Liver (tissue), 3 donors: ENCODE measurements around the gene LGR4.

ENCODE experiments used
- GABPA ChIP-seq, 2 donors: IDR thresholded peaks in 1 of 2; conservative IDR thresholded peaks in 1 of 2; 2 replicates each; pipeline ENCODE4 v1.6.1; 2016; ENCODE audit warnings: antibody characterized with exemption in 2 of 2, mild to moderate bottlenecking in 1 of 2, moderate library complexity in 1 of 2
- SP1 ChIP-seq: IDR thresholded peaks from 2 replicates; pipeline ENCODE4 v1.6.1; 2018; ENCODE audit warnings: antibody characterized with exemption, mild to moderate bottlenecking
- TF ChIP-seq, protein P1 (sequence below): fragments of 150-350 bp; IDR thresholded peaks from 2 replicates; pipeline ENCODE4 v1.5.1; 2017; ENCODE audit warnings: improper control_type of control experiment, low read depth, low read length; ENCODE audit not compliant: missing input control
- TF ChIP-seq, protein P2 (sequence below): IDR thresholded peaks from 2 replicates; pipeline ENCODE4 v1.6.1; 2016; ENCODE audit warnings: antibody characterized with exemption, mild to moderate bottlenecking
- donor health status: healthy.
- donor health status: healthy.

DNA sequence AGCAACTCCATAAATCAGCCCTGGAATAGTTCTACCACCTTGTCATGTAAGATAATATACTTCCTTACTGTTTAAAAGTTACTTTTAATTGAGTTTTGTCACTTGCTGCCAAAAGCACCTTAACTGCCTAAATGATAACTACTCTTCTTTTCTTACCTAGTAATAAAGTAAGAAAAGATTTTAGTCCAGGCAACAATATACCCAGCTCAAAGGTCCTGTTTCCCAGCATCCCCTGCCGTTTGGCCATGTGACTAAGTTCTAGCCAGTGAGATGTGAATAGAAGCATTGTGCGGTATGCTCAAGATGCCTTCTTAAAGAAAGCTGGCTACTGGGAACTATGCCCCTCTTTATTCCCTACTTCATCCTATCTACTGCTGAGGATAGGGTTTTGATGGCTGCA lies 70.1 kb downstream of the LGR4 start:
- TF ChIP-seq GABPA (IDR thresholded peaks at IDR 0.05 in 1 of 2, conservative IDR thresholded peaks at IDR 0.05 in 1 of 2) (no peak), SP1 (no peak)
- TF ChIP-seq, protein P1, sequence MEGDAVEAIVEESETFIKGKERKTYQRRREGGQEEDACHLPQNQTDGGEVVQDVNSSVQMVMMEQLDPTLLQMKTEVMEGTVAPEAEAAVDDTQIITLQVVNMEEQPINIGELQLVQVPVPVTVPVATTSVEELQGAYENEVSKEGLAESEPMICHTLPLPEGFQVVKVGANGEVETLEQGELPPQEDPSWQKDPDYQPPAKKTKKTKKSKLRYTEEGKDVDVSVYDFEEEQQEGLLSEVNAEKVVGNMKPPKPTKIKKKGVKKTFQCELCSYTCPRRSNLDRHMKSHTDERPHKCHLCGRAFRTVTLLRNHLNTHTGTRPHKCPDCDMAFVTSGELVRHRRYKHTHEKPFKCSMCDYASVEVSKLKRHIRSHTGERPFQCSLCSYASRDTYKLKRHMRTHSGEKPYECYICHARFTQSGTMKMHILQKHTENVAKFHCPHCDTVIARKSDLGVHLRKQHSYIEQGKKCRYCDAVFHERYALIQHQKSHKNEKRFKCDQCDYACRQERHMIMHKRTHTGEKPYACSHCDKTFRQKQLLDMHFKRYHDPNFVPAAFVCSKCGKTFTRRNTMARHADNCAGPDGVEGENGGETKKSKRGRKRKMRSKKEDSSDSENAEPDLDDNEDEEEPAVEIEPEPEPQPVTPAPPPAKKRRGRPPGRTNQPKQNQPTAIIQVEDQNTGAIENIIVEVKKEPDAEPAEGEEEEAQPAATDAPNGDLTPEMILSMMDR, result no peak
- TF ChIP-seq, protein P2, sequence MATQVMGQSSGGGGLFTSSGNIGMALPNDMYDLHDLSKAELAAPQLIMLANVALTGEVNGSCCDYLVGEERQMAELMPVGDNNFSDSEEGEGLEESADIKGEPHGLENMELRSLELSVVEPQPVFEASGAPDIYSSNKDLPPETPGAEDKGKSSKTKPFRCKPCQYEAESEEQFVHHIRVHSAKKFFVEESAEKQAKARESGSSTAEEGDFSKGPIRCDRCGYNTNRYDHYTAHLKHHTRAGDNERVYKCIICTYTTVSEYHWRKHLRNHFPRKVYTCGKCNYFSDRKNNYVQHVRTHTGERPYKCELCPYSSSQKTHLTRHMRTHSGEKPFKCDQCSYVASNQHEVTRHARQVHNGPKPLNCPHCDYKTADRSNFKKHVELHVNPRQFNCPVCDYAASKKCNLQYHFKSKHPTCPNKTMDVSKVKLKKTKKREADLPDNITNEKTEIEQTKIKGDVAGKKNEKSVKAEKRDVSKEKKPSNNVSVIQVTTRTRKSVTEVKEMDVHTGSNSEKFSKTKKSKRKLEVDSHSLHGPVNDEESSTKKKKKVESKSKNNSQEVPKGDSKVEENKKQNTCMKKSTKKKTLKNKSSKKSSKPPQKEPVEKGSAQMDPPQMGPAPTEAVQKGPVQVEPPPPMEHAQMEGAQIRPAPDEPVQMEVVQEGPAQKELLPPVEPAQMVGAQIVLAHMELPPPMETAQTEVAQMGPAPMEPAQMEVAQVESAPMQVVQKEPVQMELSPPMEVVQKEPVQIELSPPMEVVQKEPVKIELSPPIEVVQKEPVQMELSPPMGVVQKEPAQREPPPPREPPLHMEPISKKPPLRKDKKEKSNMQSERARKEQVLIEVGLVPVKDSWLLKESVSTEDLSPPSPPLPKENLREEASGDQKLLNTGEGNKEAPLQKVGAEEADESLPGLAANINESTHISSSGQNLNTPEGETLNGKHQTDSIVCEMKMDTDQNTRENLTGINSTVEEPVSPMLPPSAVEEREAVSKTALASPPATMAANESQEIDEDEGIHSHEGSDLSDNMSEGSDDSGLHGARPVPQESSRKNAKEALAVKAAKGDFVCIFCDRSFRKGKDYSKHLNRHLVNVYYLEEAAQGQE, result no peak
